Urothelium cell line (cell line): ENCODE data around the gene ABCA3.
A peak's percentile ranks its signal among the peaks of the same experiment; 100 is the strongest.
"Not testable (repeated sequence)": the region's sequence is repeated elsewhere in the genome, so short reads cannot be mapped to it uniquely, and the experiment has no call there.

Experiments
- DNase-seq: peaks from one replicate; pipeline ENCODE4 v3.0.0; 2011; ENCODE audit warnings: low spot score, mixed read lengths
- FAIRE-seq: peaks from 2 replicates; lab custom pipeline; 2011; peaks lifted over from hg19 to GRCh38; lab: Jason Lieb, UNC

Gene ABCA3

DNA sequence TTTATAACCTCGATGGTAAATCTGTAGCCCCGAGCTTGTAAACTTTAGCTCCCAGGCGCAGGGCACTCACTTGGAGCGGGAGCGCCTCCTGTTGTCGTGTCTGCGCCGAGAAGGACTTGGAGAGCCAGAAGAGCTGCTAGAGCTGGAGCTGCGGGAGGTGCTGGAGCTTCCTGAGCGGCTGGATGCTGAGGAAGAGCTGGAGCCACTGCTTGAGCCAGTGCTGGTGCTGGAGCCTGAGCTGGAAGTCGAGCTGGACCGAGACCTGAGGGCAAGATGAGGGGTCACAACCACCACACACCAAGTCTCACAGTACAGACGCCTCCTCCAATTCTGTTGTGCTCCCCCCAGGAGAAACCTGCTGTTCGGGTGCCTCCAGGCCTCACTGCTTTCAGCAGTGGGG lies 77.5 kb downstream of the ABCA3 start:
- not testable (repeated sequence) for DNase-seq, FAIRE-seq

DNA sequence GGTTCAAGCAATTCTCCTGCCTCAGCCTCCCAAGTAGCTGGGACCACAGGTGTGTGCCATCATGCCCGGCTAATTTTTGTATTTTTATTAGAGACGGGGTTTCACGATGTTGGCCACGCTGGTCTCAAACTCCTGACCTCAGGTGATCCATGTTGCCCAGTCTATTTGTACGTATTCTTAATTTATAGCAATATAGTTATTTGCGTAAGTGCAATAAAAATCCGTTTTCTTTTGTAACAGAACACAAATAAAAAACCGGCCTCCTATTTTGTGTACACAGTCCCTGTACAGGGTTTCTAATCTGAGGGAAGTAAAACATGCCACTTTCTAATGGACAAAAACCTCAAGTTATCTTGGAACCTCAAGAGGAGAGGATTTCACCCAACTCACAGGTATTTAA lies 80.3 kb downstream of the ABCA3 start:
- no peak for DNase-seq
- FAIRE-seq, result no peak

DNA sequence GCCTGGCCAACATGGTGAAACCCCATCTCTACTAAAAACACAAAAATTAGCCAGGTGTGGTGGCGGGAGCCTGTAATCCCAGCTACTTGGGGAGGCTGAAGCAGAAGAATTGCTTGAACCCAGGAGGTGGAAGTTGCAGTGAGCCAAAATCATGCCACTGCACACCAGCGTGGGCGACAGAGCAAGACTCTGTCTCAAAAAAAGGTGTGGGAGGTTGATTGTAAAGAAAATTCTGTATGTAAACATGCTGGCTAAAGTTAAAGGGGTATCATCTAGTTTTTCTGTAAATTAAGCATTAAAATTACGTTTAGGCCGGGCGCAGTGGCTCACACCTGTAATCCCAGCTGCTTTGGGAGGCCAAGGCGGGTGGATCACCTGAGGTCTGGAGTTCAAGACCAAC lies 82.0 kb downstream of the ABCA3 start:
- not testable (repeated sequence) for DNase-seq, FAIRE-seq

DNA sequence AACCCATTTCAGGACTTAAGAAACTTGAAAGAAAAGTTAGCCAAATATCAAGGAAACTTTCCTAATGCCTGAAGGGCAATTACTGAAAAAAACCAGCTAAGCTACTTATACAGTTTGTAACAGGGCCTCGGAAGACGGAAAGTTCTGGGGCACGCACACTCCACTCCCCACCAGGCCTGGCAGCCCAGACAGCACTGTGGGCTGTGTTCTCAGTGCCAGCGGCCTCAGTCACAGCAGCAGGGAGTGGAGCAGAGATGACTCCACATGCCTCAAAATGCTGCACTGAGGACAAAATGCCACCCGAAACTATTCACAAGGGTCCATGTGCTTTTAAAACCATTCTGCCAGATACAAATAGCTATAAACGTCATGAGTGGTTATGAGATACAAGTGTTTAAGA lies 82.8 kb downstream of the ABCA3 start:
- DNase-seq (no peak), FAIRE-seq (no peak)

DNA sequence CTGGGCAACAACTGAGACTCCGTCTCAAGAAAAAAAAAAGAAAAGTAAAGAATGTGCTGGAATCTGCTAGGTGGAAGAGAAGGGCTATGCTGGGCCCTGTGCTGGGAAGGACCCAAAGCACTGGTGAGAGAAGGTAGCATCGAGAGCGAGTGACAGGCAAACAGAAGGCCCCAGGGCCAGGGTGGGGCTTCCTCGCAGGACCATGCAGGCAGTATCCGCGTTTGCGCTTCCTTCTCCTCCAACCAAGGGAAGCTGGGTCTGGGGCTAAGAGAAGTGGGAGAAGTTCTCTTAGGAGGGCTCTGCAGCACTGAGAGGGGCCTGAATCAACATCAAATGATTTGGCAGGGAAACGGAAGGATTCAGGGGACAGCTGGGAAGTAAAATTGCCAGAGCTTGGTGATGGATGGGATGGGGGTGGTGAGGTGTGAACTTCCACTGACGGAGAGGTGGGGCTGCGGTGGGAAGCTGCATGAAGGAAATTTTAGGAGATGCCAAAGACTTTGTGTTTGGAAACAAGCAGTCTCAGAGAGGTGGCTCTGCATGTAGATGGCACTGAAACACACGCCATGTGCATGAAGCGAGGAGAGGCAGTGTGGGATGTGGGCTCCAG lies 83.9 kb downstream of the ABCA3 start:
- FAIRE-seq (no peak), DNase-seq (no peak)

DNA sequence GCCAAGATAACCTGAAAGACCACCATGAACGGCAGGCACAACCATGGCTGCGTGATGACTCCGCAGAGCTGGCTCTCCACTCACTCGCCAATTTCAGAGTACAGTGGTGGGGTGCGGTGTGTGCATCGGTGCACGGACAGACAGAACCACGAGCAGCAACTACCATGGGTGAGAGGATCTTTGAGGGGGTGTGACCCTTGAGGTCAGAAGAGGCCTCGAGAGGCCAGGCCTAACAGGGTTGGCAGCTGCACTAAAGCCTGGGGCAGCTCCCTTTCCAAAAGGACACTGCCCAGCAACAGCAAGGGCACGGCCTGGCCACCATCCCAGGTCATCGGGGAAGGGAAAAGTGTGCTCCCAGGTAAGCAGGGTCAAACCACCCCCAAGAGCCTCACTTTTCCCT lies 87.2 kb downstream of the ABCA3 start:
- no peak for FAIRE-seq

DNA sequence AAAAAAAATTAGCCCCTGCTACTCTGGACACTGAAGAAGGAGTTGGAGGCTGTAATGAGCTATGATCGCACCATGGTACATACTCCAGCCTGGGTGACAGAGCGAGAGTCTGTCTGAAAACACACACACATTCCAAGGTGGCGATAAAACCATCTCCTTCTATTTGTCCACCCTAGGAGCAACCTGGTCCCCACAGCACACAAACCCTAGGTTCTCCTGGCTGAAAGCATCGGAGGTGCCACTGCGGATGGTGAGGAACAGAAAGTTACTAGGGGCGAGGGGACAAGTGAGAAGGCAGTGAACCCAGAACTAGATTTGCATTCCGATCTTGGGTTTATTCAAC lies 87.8 kb downstream of the ABCA3 start:
- DNase-seq (no peak), FAIRE-seq (no peak)

More for the DNA sequence above, 87.2 kb downstream of the ABCA3 start:
- no peak for DNase-seq

DNA sequence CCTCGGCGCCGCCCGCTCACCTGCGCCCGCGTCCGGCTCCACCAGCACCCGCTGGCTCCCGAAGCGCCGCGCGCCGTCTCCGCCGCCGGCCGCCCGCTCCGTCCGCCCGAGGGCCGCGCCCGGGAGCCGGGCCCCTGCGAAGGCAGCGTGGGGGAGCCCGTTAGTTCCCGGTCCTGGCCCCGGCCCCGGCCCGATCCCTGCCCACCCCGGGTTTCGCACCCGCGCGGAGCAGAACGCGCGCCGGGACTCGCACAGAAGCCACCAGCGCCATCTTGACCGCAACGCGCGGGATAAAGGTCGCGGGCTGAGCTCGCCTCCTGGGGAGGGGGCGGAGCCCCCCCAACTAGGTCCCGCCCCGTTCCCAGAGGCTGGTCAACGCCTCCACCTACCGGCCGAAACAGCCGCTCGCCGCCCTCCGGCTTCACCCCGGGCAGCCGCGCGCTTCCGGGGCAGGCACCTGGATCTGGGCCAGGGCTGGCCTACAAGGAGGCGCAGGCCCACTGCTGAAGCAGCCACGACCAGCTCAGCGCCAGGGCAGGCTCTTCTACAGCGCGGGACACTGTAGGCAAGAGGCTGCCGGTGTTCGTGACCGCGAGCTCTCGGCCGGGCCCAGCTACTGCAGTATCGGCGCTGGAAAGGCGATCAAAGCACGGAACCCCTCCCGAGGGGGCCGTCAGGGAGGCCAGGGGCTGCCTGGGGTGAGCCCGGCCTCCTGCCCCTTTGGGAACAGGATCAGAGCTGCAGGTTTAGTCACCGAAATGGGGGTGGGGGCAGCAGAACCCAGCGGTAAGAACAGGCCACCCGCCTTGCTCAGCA lies 89.0 kb downstream of the ABCA3 start, which contains the start of gene ECI1:
Gene ECI1, minus strand, starts transcription at position 292 of the 816 bp plus-strand sequence. Its CDS starts 21 bp downstream, at position 271.
- peak; percentile 99 for DNase-seq
- peak; percentile 97 for FAIRE-seq

DNA sequence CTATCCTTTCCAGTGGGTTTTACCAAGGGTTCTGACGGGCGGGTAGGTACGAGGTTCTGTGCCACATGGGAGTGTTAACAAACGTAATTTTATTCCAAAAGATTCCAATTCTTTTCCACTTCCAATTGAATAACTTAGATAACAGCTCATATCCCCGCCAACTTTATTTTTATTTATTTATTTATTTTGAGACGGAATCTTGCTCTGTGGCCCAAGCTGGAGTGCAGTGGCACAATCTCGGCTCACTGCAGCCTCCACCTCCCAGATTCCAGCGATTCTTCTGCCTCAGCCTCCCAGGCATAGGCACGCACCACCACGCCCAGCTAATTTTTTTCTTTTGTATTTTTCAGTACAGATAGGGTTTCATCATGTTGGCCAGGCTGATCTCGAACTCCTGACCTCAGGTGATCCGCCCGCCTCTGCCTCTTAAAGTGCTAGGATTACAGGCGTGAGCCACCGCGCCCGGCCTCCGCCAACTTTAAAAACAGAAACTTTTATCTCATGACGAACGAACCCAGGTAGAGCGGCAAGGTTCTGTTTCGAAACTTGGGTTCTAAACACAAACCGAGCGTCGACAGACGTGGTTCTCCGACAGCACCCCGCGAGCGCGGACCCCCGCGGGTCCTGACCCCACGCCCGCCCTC lies 89.8 kb downstream of the ABCA3 start:
- no peak for DNase-seq

DNA sequence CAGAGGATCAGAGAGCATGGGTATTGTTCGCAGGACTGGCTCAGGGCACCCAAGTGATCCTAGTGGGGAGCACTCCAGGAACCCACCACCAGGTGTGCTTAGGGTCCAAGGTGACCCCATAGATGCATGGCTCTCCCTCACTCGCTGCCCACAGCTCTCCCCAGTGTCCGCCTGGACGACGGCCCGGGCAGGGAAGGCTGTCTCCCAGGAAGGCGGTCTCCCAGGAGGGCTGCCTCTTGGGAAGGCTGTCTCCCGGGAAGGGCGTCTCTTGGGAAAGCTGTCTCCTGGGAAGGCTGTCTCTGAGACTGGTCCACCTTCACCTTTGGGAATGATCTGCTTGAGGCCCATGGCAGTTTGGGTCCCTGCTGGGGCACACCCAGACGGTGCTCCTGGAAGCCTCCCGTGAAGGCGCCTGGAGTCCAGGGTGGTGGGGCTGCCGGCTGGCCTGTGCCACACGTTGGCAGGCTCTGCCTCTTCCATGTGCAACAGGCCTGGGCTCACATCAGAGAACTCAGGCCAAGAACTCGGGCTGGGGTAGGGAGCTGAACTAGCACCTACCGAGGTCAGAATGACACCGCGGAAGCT lies 94.1 kb downstream of the ABCA3 start:
- no peak for FAIRE-seq

More for the DNA sequence above, 89.8 kb downstream of the ABCA3 start:
- FAIRE-seq, result no peak

DNA sequence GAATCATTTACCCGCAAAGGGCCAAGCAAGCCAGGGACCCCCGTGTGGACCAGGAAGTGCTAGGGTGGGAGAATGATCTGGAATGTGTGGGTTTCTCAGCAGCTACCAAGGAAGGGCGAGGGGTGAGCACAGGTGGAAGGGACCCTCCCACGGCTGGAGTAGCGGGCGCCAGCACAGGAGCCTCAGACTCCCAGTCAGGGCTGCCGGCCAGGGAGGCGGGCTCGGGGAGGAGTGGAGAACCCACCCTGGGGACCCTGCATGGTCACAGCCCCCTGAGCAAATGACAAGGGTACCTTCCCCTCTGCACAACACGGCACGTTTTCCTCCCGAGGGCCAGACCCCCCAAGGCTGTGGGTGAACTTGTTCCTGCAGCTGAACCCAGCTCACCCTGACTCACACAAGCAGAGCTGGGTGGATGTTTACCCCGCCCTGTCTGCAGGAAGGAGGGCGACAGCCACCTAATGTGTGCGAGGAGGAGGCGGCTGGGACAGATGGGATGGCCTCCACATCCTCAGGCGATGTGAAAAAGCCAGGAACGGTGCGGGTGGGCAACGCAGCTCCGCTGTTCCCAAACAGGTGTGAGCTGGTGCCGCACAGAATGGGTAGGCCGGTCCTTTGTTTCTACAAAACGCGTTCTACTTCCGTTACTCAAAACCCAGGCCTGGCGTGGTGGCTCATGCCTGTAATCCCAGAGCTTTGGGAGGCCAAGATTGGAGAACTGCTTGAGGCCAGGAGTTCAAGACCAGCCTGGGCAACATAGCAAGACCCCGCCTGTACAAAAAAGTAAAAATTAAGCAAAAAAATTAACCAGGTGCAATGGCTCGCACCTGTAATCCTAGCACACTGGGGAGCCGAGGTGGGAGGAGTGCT lies 95.4 kb downstream of the ABCA3 start:
- DNase-seq, result no peak
- no peak for FAIRE-seq

More for the DNA sequence above, 94.1 kb downstream of the ABCA3 start:
- no peak for DNase-seq

DNA sequence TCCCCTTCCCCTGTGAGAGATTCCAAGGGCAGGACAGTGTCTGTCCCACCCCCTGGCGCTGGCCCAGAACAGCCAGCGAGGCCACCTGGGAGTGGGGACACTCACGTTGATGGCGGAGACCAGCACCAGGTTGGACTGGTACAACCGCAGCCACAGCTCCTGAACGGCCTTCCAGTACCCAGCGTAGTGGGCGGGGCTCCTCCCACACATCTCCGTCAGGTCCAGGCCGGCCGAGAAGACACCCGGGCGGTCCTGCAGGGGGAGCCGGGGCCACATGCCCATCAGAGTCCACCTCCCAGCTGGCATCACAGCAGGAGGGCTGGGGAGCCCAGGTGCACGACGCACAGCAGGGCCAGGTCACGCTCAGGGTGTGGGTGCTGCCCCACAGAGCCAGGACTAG lies 96.2 kb downstream of the ABCA3 start:
- DNase-seq, result no peak
- FAIRE-seq, result no peak

DNA sequence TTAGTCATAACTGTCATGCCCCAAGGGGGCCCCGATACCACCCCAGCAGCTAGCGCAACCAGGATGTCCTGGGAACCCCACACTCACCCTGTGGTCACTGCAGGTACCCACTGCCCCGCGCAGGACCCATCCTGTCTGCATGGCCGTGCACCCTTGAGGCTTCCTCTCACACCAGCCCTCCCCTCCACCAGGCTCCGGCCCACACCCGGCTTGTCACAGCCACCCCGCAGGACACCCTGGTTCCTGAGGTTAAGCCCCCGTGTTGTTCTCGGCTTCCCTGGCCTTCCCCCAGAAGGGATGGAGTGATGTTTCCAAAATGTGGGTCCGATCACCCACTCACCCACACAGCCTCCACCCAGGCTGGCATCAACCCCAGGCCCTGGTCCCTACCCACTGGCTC lies 96.7 kb downstream of the ABCA3 start:
- FAIRE-seq (no peak), DNase-seq (no peak)

DNA sequence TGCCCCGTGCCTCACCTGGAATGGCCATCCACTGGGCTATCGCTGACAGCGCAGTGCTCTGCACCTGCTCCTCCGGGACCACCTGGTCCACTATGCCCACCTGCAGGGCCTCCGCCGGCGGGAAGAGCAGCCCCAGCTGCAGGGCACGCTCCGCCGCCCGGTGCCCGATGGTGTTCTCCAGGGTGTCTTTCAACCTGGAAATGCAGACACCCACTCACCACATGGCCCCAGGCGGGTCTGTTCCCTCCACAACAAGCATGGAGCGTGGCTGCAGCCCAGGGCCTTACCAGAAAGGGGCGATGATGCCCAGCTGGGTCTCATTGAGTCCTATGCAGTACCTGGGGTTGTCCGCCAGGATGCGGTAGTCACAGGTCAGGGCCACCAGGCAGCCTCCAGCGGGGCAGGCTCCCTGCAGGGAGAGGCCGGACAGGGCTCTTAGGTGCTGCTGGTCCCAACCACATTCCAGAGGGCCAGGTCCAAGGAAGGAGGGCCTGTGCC lies 97.4 kb downstream of the ABCA3 start:
- no peak for DNase-seq
- FAIRE-seq, result no peak

DNA sequence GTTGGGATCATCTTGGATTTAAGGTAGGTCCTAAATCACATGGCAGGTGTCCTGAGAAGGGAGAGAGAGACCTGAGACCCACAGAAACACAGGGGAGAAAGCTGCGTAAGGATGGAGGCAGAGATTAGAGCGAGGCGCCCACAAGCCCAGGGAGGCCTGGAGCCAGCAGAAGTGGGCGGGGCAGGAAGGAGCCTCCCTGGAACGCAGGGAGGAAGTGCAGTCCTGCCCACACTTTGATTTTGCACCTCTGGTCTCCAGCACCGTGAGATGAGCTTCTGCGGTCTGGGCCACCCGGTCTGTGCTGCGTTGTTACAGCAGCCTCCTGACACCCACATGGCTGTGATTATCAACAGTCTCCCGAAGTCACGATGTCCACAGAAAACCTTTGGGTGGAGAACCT lies 97.9 kb downstream of the ABCA3 start:
- FAIRE-seq, result no peak
- no peak for DNase-seq

DNA sequence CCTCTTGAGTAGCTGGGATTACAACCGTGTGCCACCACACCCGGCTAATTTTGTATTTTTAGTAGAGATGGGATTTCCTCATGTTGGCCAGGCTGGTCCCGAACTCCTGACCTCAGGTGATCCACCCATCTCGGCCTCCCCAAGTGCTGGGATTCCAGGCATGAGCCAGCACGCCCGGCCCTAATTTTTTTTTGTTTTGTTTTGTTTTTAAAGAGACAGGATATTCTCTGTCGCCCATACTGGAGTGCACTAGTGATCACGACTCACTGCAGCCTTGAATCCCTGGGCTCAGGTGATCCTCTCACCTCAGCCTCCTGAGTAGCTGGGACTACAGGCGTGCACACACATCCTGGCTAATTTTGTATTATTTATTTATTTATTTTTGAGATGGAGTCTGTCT lies 100.2 kb downstream of the ABCA3 start:
- DNase-seq, FAIRE-seq: not testable (repeated sequence)

DNA sequence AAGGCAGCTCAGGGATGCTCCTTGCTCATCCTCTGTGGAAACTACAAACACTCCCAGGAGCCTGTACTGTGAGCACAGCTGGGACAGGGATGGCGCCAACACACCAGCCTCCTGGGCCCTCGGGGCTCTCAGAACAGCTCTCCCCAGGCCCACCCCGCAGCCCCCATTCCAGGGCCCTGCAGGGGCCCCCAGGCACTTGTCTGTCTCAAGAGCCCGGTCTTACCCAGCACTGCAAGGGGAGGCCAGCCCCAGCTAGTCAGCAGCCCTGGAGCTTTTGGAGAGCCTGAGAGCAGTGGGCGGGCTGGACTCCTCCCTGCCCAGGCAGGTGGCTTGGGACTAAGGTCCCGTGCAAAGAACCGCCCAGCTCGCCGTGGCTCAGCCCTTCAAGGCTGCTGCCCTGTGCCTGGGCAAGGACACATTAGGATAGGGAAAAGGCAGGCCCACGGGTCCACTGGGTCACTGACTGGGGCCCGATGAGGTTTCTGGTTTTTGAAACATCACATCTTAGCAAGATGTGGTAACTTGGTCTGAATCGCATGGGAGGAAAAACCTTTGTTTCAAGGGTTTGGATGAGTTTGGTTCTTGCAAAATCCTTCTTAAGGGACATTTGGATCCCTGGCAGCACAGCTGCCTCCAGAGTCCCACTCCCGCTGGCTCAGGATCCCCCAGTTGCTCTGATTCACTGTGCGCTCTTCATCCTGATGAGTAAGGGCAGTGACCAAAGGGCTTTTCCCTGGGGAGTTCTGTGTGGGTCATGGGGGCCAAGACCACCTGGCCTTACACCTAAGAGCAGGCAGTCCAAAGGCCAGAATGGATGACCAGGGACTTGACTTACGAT lies 101.5 kb downstream of the ABCA3 start:
- no peak for DNase-seq
- no peak for FAIRE-seq

DNA sequence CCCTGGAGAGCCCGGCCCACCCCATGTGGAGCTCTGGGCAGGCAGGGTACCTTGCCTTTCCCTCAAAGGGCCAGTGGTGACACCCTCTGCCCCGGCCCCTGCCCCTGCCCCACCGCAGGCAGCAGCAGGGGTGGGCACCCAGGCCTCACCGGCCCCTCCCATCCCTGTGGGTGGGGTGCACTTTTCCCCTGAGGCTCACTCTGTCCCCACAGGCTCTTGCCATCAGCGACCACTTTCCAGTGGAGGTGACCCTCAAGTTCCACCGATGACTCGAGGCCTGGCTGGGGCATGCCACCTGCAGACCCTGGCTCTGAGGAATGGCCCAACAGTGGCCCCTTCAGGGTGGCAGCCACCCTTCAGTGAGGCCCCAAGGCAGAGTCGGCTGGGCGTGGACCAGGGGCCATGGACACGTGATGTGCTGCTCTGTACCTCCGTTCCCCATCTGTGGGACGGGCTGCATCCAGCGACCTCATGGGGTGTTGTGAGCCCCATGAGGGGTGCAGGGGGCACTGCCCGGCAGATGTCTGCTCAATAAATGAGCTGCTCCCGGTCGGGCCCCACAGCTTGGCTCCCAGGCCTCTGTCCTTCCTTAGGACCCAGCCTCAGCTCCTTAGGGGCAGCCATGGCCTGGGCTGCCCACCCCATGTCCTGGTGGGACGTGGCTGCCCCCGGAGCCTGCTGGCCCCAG lies 102.2 kb downstream of the ABCA3 start:
- DNase-seq (no peak), FAIRE-seq (no peak)
